Measurements from ENCODE around the gene P2RX4. TPM values are rescaled to one million over a fixed set of nuclear protein-coding genes. Genes with fewer than 3 reads are reported as not detected.

Gene P2RX4
- total and polyA plus RNA-seq, 2 of the 13 experiments (the other 11 are each of a cell fraction or from before 2014, with no cell fraction given), result 13.8 to 30.8 TPM

DNA sequence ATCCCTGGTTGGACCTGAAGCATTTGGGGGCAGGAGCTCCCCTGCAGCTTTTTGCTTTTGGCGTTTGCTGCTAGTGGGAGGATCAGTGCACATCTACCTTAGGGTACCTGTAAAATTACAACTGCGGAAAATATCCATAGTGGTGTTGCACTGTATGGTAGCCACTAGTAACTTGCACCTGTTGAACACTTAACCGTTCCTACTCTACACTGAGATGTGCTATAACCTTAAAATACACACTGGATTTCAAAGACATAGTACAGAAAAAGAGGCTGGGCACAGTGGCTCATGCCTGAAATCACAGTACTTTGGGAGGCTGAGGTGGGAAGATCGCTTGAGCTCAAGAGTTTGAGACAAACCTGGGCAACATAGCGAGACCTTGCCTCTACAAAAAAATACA is 2.9 kb downstream of the P2RX4 start (continued):
- TF ChIP-seq KDM4B (CRISPR knock-in tag; IDR thresholded peaks at IDR 0.05), result no peak
- TF ChIP-seq SOX6 (IDR thresholded peaks at IDR 0.05), result no peak
- TF ChIP-seq SOX6 (CRISPR knock-in tag; IDR thresholded peaks at IDR 0.05), result no peak

DNA sequence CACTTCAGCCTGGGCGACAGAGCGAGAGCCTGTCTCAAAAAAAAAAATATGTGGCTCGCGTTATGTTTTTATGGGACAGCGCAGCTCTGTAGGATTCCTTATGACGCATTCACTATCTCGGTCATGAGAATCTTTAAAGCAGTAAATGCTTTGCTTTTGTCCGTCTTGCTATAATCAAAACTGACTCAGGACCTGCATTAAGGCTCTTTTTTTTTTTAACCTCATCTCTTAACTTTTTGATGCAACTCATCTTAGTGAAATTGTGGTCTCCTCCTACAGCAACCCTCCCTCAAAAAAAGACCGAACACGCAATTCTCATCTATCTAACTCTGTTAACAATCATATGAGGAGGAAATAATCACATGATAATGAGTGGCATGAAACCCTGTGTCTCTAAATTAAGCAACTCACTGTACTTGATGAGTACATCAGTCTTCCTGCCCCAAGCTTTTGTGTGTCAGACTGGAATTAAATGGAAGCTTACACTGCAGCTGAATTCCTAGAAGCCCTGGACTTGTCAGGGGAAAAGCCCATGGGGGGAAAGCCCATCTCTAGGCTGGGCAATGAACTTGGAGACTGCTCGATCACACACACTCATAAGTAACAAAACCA is 4.3 kb downstream of the P2RX4 start:
- no peaks in the 10 kb centered on the region for H3K9me3 ChIP-seq (ENCODE audit: low read length)
- ChIA-PET CTCF (ENCODE audit: low intra/inter-chr PET ratio, low total read pairs) (no interaction called here), POLR2A (no interaction called here)
- no peak overlapping the region for H3K4me3 ChIP-seq (replicated peaks in 1 of 3; ENCODE audit: insufficient read depth in 1 of 3, low read depth in 2 of 3, low read length in 3 of 3)
- intact Hi-C loops (cut with micrococcal nuclease; ENCODE audit: unreplicated experiment) (loop anchor here (10.0 kb wide), 1 partner anchor 99 kb away; no protein-coding TSS in a partner anchor), in situ Hi-C loops (cut with HindIII; ENCODE audit: extremely low pct_ligation_motif_present, low pct_unique_long_range_greater_than_20kb) (no loop called here)
- H2AFZ ChIP-seq (ENCODE audit: low read length), result no peak overlapping the region
- ATAC-seq (no peak), FAIRE-seq (no peak), DNase-seq (ENCODE audit: low spot score) (no peak)
- H3K4me1 ChIP-seq (ENCODE audit: insufficient read depth, low read length), result peaks cover 52% of the 10 kb centered on the region
- peaks cover 0 to 2% of the 10 kb centered on the region in 2 experiments; a peak in 1 of 5 replicates for H3K36me3 ChIP-seq (replicated peaks in 1 of 2; ENCODE audit: control insufficient read depth in 1 of 2, insufficient read depth in 2 of 2, low read length in 2 of 2)
- TF ChIP-seq ZNF232 (CRISPR knock-in tag; IDR thresholded peaks at IDR 0.05; ENCODE audit: borderline replicate concordance) (no peak), TEAD2 (CRISPR knock-in tag; IDR thresholded peaks at IDR 0.05) (no peak), JUND (CRISPR knock-in tag; IDR thresholded peaks at IDR 0.05) (no peak), NKX3-1 (CRISPR knock-in tag; IDR thresholded peaks at IDR 0.05) (no peak), MEIS1 (CRISPR knock-in tag; IDR thresholded peaks at IDR 0.05; ENCODE audit: borderline replicate concordance) (no peak), KLF6 (CRISPR knock-in tag; IDR thresholded peaks at IDR 0.05) (no peak), HNRNPLL (IDR thresholded peaks at IDR 0.05; ENCODE audit: low read depth, low read length, poor library complexity, severe bottlenecking) (no peak), NBN (conservative IDR thresholded peaks at IDR 0.05) (no peak), ZFP1 (CRISPR knock-in tag; IDR thresholded peaks at IDR 0.05) (no peak), PTBP1 (IDR thresholded peaks at IDR 0.05; ENCODE audit: low read depth, low read length, poor library complexity, severe bottlenecking) (no peak), FOXP1 (IDR thresholded peaks at IDR 0.05) (no peak), FOXP1 (CRISPR knock-in tag; IDR thresholded peaks at IDR 0.05) (no peak)
- TF ChIP-seq, protein P1, sequence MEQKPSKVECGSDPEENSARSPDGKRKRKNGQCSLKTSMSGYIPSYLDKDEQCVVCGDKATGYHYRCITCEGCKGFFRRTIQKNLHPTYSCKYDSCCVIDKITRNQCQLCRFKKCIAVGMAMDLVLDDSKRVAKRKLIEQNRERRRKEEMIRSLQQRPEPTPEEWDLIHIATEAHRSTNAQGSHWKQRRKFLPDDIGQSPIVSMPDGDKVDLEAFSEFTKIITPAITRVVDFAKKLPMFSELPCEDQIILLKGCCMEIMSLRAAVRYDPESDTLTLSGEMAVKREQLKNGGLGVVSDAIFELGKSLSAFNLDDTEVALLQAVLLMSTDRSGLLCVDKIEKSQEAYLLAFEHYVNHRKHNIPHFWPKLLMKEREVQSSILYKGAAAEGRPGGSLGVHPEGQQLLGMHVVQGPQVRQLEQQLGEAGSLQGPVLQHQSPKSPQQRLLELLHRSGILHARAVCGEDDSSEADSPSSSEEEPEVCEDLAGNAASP (CRISPR knock-in tag; IDR thresholded peaks at IDR 0.05; ENCODE audit: borderline replicate concordance), result no peak
- TF ChIP-seq, protein P2, sequence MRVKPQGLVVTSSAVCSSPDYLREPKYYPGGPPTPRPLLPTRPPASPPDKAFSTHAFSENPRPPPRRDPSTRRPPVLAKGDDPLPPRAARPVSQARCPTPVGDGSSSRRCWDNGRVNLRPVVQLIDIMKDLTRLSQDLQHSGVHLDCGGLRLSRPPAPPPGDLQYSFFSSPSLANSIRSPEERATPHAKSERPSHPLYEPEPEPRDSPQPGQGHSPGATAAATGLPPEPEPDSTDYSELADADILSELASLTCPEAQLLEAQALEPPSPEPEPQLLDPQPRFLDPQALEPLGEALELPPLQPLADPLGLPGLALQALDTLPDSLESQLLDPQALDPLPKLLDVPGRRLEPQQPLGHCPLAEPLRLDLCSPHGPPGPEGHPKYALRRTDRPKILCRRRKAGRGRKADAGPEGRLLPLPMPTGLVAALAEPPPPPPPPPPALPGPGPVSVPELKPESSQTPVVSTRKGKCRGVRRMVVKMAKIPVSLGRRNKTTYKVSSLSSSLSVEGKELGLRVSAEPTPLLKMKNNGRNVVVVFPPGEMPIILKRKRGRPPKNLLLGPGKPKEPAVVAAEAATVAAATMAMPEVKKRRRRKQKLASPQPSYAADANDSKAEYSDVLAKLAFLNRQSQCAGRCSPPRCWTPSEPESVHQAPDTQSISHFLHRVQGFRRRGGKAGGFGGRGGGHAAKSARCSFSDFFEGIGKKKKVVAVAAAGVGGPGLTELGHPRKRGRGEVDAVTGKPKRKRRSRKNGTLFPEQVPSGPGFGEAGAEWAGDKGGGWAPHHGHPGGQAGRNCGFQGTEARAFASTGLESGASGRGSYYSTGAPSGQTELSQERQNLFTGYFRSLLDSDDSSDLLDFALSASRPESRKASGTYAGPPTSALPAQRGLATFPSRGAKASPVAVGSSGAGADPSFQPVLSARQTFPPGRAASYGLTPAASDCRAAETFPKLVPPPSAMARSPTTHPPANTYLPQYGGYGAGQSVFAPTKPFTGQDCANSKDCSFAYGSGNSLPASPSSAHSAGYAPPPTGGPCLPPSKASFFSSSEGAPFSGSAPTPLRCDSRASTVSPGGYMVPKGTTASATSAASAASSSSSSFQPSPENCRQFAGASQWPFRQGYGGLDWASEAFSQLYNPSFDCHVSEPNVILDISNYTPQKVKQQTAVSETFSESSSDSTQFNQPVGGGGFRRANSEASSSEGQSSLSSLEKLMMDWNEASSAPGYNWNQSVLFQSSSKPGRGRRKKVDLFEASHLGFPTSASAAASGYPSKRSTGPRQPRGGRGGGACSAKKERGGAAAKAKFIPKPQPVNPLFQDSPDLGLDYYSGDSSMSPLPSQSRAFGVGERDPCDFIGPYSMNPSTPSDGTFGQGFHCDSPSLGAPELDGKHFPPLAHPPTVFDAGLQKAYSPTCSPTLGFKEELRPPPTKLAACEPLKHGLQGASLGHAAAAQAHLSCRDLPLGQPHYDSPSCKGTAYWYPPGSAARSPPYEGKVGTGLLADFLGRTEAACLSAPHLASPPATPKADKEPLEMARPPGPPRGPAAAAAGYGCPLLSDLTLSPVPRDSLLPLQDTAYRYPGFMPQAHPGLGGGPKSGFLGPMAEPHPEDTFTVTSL (CRISPR knock-in tag; IDR thresholded peaks at IDR 0.05; ENCODE audit: borderline replicate concordance), result no peak
- TF ChIP-seq, protein P3, sequence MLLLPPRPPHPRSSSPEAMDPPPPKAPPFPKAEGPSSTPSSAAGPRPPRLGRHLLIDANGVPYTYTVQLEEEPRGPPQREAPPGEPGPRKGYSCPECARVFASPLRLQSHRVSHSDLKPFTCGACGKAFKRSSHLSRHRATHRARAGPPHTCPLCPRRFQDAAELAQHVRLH (CRISPR knock-in tag; IDR thresholded peaks at IDR 0.05; ENCODE audit: borderline replicate concordance, low read depth), result no peak
- 88% methylated on average over 11 of the region's 11 CpGs for WGBS (ENCODE audit: low lambda C conversion rate)
- no peaks in the 10 kb centered on the region for H4K20me1 ChIP-seq (ENCODE audit: insufficient read depth, low read length)
- H3K9ac ChIP-seq (ENCODE audit: insufficient read depth, low read depth, low read length), result no peak overlapping the region
- no peak overlapping the region for H3K27ac ChIP-seq (ENCODE audit: extremely low read length, insufficient read depth, low read length)
- no TSS peak for BruUV-seq (replicated peaks)
- H3K79me2 ChIP-seq (ENCODE audit: insufficient read depth, low read length), result peaks cover 4% of the 10 kb centered on the region
- H3K27me3 ChIP-seq (ENCODE audit: control insufficient read depth in 1 of 2, insufficient read depth in 2 of 2, low read length in 2 of 2), result no peaks in the 10 kb centered on the region
- H3K4me2 ChIP-seq (ENCODE audit: low read depth, low read length), result no peak overlapping the region
